Heart left ventricle (tissue), 13 donors: ENCODE results near the gene KCP.

Source experiments
- CTCF ChIP-seq, 12 donors: fragments of 200-600 bp; sonication (generic) in 4 of 12; IDR thresholded peaks; one replicate each; pipeline versions ENCODE4 v1.5.0 to v1.8.0; 2018 to 2022; ENCODE audit warnings: antibody characterized with exemption in 12 of 12, mild to moderate bottlenecking in 5 of 12
- POLR2A ChIP-seq, 2 donors: fragments of 450-650 bp; IDR thresholded peaks; one replicate each; pipeline ENCODE4 v1.6.1; 2017; ENCODE audit warnings: antibody characterized with exemption in 2 of 2, mild to moderate bottlenecking in 2 of 2, moderate library complexity in 2 of 2
- donor health status: ischemic (EF 13 %, LVEDD 7.1; RV severe dilation, severe dysfunction).
- donor health status: DM: no; HTN: yes; CAD: no.
- donor health status: DM: no; HTN: no; CAD: no.
- donor health status: ischemic (EF 25% LVEDD 6.9; RV normal size, moderate dysfunction).
- donor health status: ischemic (EF 25% LVEDD 5.7; RV mildly dilated, moderate dysfunction).
- donor health status: ischemic (EF 35%, LVEDD 5.7; RV mildly dilated, moderate dysfunction).
- donor health status: nonischemic (EF 11% LVEDD 7.7; RV severe dilation, severe dysfunction).
- donor health status: DM: yes; HTN: yes; CAD: no.
- donor health status: PGD.
- donor health status: ischemic (EF 29% LVEDD 5.4; RV normal size, mild dysfunction).
- donor health status: nonischemic (EF 23%, LVEDD 6.1; RV moderate dilation, normal function).

- no peak for TF ChIP-seq CTCF (IDR thresholded peaks at IDR 0.05)
- no peak for TF ChIP-seq POLR2A (IDR thresholded peaks at IDR 0.05)
Measured at GRCh38 chr7:128888039-128888755, 22.3 kb downstream of the KCP start.
